ENCODE data around the gene DHH. TPM values are rescaled to one million over a fixed set of nuclear protein-coding genes. Genes with fewer than 3 reads are reported as not detected.

The DHH gene
- total and polyA plus RNA-seq, 2 donors (not counting 3 experiments of a cell fraction or from before 2014, with no cell fraction given) = 2.9 to 3.3 TPM

DNA sequence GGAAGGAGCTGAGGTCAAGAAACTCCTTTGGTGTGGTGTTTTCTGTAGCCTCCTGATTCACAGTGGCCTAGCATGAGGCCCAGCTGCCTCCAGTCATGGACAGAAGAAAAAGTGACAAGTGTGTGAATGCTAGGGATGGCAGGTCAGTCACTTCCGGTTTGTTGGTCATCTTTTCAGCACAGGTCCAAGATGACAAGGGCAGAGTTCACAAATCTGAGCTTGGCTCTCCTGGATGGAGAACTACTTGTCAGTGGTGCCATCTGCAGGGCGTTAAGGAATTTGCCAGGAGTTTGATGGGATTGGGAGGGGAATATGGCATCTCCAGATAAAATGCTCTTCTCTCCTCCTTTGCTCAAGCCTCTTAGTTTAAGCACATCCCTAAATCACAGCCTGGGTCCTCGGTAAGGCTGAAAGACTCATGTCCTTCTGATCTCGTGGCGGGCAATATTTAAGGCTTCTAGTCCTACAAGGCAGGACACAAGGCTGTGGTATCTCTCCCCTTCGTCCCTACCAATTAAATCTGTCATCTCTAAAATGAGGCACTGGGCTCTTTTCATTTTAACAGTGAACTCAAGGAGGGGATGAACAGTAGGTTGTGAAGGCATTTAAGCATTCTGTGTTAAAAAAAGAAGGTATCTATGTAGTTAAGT, 26.6 kb upstream of the DHH start:
- FAIRE-seq = peak; percentile 95
- CTCF ChIA-PET = interaction anchor here (0.6 to 9.1 kb wide), 28 partner anchors 9 to 133 kb away, joined by 3 to 248 read pairs (median 6); partner anchors contain the start of genes DHH, LMBR1L, PRKAG1 and RHEBL1

More for the DNA sequence above, 26.6 kb upstream of the DHH start:
- no peaks in the 10 kb centered on the region for H3K79me2 ChIP-seq (ENCODE audit: control insufficient read depth, insufficient read depth, low read length)
- intact Hi-C loops (cut with micrococcal nuclease) (loop anchor here (1.0 kb wide), 3 partner anchors 33 to 125 kb away; no protein-coding TSS in a partner anchor), dilution Hi-C loops (cut with MboI; ENCODE audit: extremely low pct_ligation_motif_present, low sequenced_read_pairs) (no loop called here)
- H3K4me1 ChIP-seq (ENCODE audit: control insufficient read depth, extremely low read depth, insufficient read depth, low read length) = no peaks in the 10 kb centered on the region
- H3K36me3 ChIP-seq (ENCODE audit: control insufficient read depth in 2 of 2, extremely low read depth in 1 of 2, insufficient read depth in 2 of 2, low read length in 2 of 2) = no peaks in the 10 kb centered on the region
- no peak overlapping the region for H3K4me2 ChIP-seq (ENCODE audit: insufficient read depth, low read length)
- H3K27ac ChIP-seq (ENCODE audit: insufficient read depth, low read depth, low read length) = no peak overlapping the region
- no peaks in the 10 kb centered on the region for H3K27me3 ChIP-seq (ENCODE audit: control insufficient read depth in 2 of 2, insufficient read depth in 2 of 2, low read length in 2 of 2)
- no TSS peak for BruUV-seq (replicated peaks)
- TF ChIP-seq MYC (IDR thresholded peaks at IDR 0.05; ENCODE audit: low read depth, low read length) (no peak), JUN (IDR thresholded peaks at IDR 0.05; ENCODE audit: borderline replicate concordance, insufficient read depth, insufficient read length, low read depth) (no peak), GATA2 (IDR thresholded peaks at IDR 0.05; ENCODE audit: insufficient read depth, insufficient read length, low read depth, low read length) (no peak), POLR2A (IDR thresholded peaks at IDR 0.05; ENCODE audit: low read depth, low read length) (no peak), EZH2 (IDR thresholded peaks at IDR 0.05; ENCODE audit: borderline replicate concordance, low read depth, low read length, severe bottlenecking) (no peak), FOS (IDR thresholded peaks at IDR 0.05; ENCODE audit: borderline replicate concordance, insufficient read depth, low read length) (no peak)
- TF ChIP-seq, protein P1, sequence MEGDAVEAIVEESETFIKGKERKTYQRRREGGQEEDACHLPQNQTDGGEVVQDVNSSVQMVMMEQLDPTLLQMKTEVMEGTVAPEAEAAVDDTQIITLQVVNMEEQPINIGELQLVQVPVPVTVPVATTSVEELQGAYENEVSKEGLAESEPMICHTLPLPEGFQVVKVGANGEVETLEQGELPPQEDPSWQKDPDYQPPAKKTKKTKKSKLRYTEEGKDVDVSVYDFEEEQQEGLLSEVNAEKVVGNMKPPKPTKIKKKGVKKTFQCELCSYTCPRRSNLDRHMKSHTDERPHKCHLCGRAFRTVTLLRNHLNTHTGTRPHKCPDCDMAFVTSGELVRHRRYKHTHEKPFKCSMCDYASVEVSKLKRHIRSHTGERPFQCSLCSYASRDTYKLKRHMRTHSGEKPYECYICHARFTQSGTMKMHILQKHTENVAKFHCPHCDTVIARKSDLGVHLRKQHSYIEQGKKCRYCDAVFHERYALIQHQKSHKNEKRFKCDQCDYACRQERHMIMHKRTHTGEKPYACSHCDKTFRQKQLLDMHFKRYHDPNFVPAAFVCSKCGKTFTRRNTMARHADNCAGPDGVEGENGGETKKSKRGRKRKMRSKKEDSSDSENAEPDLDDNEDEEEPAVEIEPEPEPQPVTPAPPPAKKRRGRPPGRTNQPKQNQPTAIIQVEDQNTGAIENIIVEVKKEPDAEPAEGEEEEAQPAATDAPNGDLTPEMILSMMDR (IDR thresholded peaks at IDR 0.05; ENCODE audit: extremely low read depth in 1 of 2, insufficient read depth in 1 of 2, low read depth in 1 of 2, low read length in 2 of 2) = peak; percentile 64 to 67
- H3K9me1 ChIP-seq (replicated peaks; ENCODE audit: control insufficient read depth, extremely low read depth, insufficient read depth, low read length) = no peaks in the 10 kb centered on the region
- no peak overlapping the region for H3K4me3 ChIP-seq (replicated peaks in 1 of 3; ENCODE audit: insufficient read depth in 1 of 3, low read depth in 1 of 3, low read length in 3 of 3)
- H3K9me3 ChIP-seq (replicated peaks; ENCODE audit: control insufficient read depth, insufficient read depth, low read length) = no peaks in the 10 kb centered on the region
- H3K9ac ChIP-seq (replicated peaks; ENCODE audit: extremely low read depth, insufficient read depth, low read length) = no peak overlapping the region
- POLR2A ChIA-PET = interaction anchor here (0.7 to 1.1 kb wide), 4 partner anchors 10 to 58 kb away, joined by 3 to 8 read pairs (median 3); partner anchors contain the start of gene TUBA1B
- H2AFZ ChIP-seq (ENCODE audit: low read depth, low read length) = no peak overlapping the region
- peak; percentile 65 for DNase-seq (ENCODE audit: low read depth, low spot score)
- no peaks in the 10 kb centered on the region for H4K20me1 ChIP-seq (replicated peaks; ENCODE audit: control insufficient read depth, extremely low read depth, insufficient read depth, low read length)

Measured in endothelial cell of umbilical vein (primary cell).